K562 (cell line): ENCODE measurements around the gene CTXN1. TPM values are rescaled to one million over a fixed set of nuclear protein-coding genes. Genes with fewer than 3 reads are reported as not detected.

Experiments
- ARID3B ChIP-seq: fragments of 250-450 bp; sonication (Bioruptor Pico); IDR thresholded peaks from 2 replicates; pipeline ENCODE4 v1.4.0; 2020; ENCODE audit warnings: borderline replicate concordance
- DIDO1 ChIP-seq: fragments of 450-650 bp; IDR thresholded peaks from 2 replicates; pipeline ENCODE4 v1.6.1; 2016; ENCODE audit warnings: low read depth, missing biosample characterization, missing genetic modification characterization
- HMG20B ChIP-seq: fragments of 250-450 bp; sonication (Bioruptor Pico); IDR thresholded peaks from 2 replicates; pipeline ENCODE4 v1.5.0; 2021; ENCODE audit warnings: mild to moderate bottlenecking
- HNRNPLL ChIP-seq: fragments of 200-400 bp; formaldehyde crosslinking; IDR thresholded peaks from 2 replicates; pipeline ENCODE4 v1.6.1; 2017; ENCODE audit warnings: low read length, low read depth, mild to moderate bottlenecking; ENCODE audit not compliant: poor library complexity, severe bottlenecking
- IRF1 ChIP-seq: sonication (generic); formaldehyde crosslinking; IDR thresholded peaks from 2 replicates; pipeline ENCODE4 v1.8.0; 2022; ENCODE audit warnings: missing genetic modification reagents, mild to moderate bottlenecking, borderline replicate concordance
- KLF13 ChIP-seq: fragments of 450-650 bp; IDR thresholded peaks from 2 replicates; pipeline ENCODE4 v1.6.1; 2016; ENCODE audit warnings: missing genetic modification characterization, low read depth, mild to moderate bottlenecking, missing compliant biosample characterization, moderate library complexity, borderline replicate concordance
- MGA ChIP-seq: fragments of 450-650 bp; IDR thresholded peaks from 2 replicates; pipeline ENCODE4 v1.6.1; 2016; ENCODE audit warnings: mild to moderate bottlenecking, moderate library complexity
- NFE2 ChIP-seq: IDR thresholded peaks from 2 replicates; pipeline ENCODE4 v1.6.1; 2014; ENCODE audit warnings: antibody characterized with exemption, low read depth
- SREBF2 ChIP-seq: sonication (generic); formaldehyde crosslinking; IDR thresholded peaks from 2 replicates; pipeline ENCODE4 v1.4.0; 2020; ENCODE audit warnings: mild to moderate bottlenecking, missing genetic modification reagents
- SUPT5H ChIP-seq: fragments of 450-650 bp; IDR thresholded peaks from 2 replicates; pipeline ENCODE4 v1.6.1; 2016
- ZKSCAN8 ChIP-seq: fragments of 200-800 bp; sonication (Bioruptor generic); IDR thresholded peaks from 2 replicates; pipeline ENCODE4 v1.6.1; 2016; ENCODE audit warnings: missing genetic modification characterization, missing compliant biosample characterization
- ZNF140 ChIP-seq: fragments of 250-450 bp; sonication (Bioruptor Pico); IDR thresholded peaks from 2 replicates; pipeline ENCODE4 v1.8.0; 2021; ENCODE audit warnings: moderate library complexity, mild to moderate bottlenecking, inconsistent platforms
- ZNF143 ChIP-seq: sonication (generic); formaldehyde crosslinking; IDR thresholded peaks from 2 replicates; pipeline ENCODE4 v1.9.0; 2022; ENCODE audit warnings: mild to moderate bottlenecking, missing genetic modification reagents
- ZNF764 ChIP-seq: fragments of 250-450 bp; sonication (Bioruptor Pico); IDR thresholded peaks from 2 replicates; pipeline ENCODE4 v1.4.0; 2020; ENCODE audit warnings: low read depth, mild to moderate bottlenecking, moderate library complexity
- polyA plus RNA-seq, 8 experiments: library from polyadenylated mRNA; depleted of rRNA in 4 of 8; stranded (reverse) in 5 of 8; unstranded in 3 of 8; fragments of >200 nt; fragmentation: Nextera tagmentation in 2 of 8; fragmentation: Illumina TruSeq in 1 of 8; extraction: Ambion mirVana in 2 of 8; extraction: Trizol in 1 of 8; gene quantifications; 2 replicates each; pipeline versions ENCODE4 v1.2.1 to v1.2.3, GENCODE V29; 2011 to 2014; ENCODE audit warnings: inconsistent platforms in 1 of 8, missing spikeins in 1 of 8
- total RNA-seq, 7 experiments: library from RNA; depleted of rRNA in 6 of 7; stranded (reverse); fragments of >200 nt in 6 of 7; fragmentation: Illumina TruSeq in 2 of 7; extraction: Trizol in 2 of 7; gene quantifications; 2 replicates each; pipeline versions ENCODE4 v1.2.1 to v1.2.3, GENCODE V29; 2011 to 2021; ENCODE audit warnings: low replicate concordance in 1 of 7

Gene CTXN1
- total and polyA plus RNA-seq, 9 of the 15 experiments (the other 6 are each of a cell fraction or from before 2014, with no cell fraction given) = 0.15 to 37.4 (median 1.8) TPM; not detected in 2

- TF ChIP-seq SREBF2 = no peak
- TF ChIP-seq DIDO1 (tag) = no peak
- TF ChIP-seq MGA = peak; percentile 97
- TF ChIP-seq IRF1 (CRISPR knock-in tag) = no peak
- TF ChIP-seq SUPT5H = peak; percentile 97
- TF ChIP-seq KLF13 (tag) = peak; percentile 49; the same call in 1 of the 2 replicates
- TF ChIP-seq ZNF143 = no peak
- TF ChIP-seq NFE2 = no peak; the same call in 1 of the 2 replicates
- TF ChIP-seq HMG20B = no peak
- TF ChIP-seq ARID3B (CRISPR knock-in tag) = no peak; the same call in 1 of the 2 replicates
- TF ChIP-seq ZNF140 = no peak
- TF ChIP-seq ZNF764 (CRISPR knock-in tag) = no peak
- no peak for TF ChIP-seq HNRNPLL
- TF ChIP-seq ZKSCAN8 (CRISPR knock-in tag) = no peak
Measured at GRCh38 chr19:7903244-7904073, 22.5 kb downstream of the CTXN1 start, which contains the start of gene MAP2K7 (continued).
